GM12878 (cell line): Measurements from ENCODE around the gene MRPL36. TPM values are rescaled to one million over a fixed set of nuclear protein-coding genes. Genes with fewer than 3 reads are reported as not detected.

Experiments used
- ATAC-seq: fragments of 200-7000 bp; cut with Tn5 transposase; 3 replicates; pipeline ENCODE4 v1.9.1; 2020; ENCODE audit warnings: mild to moderate bottlenecking, moderate library complexity
- BruUV-seq: library from RNA; stranded (reverse); fragments of 400-500 nt; replicated peaks from 2 replicates; lab custom pipeline; 2021; lab: Mats Ljungman, UMichigan
- CTCF ChIA-PET: fragments of 300-600 bp; sonication (Branson Sonifier 250); formaldehyde crosslinking; extraction: SDS; loops from one replicate; lab custom pipeline; 2021; ENCODE audit warnings: inconsistent platforms; lab: Yijun Ruan, JAX
- POLR2A ChIA-PET: fragments of 350-600 bp; formaldehyde crosslinking; extraction: SDS; loops from one replicate; lab custom pipeline; 2021; ENCODE audit warnings: inconsistent platforms; lab: Charles Lee
- RAD21 ChIA-PET: fragments of 300-600 bp; sonication (Branson Sonifier 250); formaldehyde crosslinking; loops from one replicate; lab custom pipeline; 2023; ENCODE audit warnings: antibody characterized with exemption; ENCODE audit not compliant: unreplicated experiment; lab: Charles Lee
- SMC1A ChIA-PET: fragments of 300-600 bp; sonication (Branson Sonifier 250); formaldehyde crosslinking; loops from one replicate; lab custom pipeline; 2023; ENCODE audit not compliant: unreplicated experiment, uncharacterized antibody; lab: Charles Lee
- DNase-seq: peaks from one replicate; pipeline ENCODE4 v3.0.0-alpha.2; 2011; ENCODE audit warnings: low read depth, low spot score
- FAIRE-seq: peaks from 3 replicates; lab custom pipeline; 2011; peaks lifted over from hg19 to GRCh38; lab: Jason Lieb, UNC
- H2AFZ ChIP-seq: 2 replicates; pipeline ENCODE4 v1.6.0; 2011; ENCODE audit warnings: low read depth, low read length, control low read depth; ENCODE audit not compliant: control insufficient read depth
- H3K27ac ChIP-seq: 2 replicates; pipeline ENCODE4 v1.5.1; 2011; ENCODE audit warnings: control low read depth; ENCODE audit not compliant: control insufficient read depth, insufficient read depth
- H3K27me3 ChIP-seq, 2 experiments: replicated peaks in 1 of 2; 2 replicates each; pipeline versions ENCODE4 v1.6.0 to v1.6.1; 2011; ENCODE audit warnings: low read length in 1 of 2; ENCODE audit not compliant: control insufficient read depth in 2 of 2, insufficient read depth in 2 of 2
- H3K36me3 ChIP-seq, 2 experiments: 2 replicates each; pipeline ENCODE4 v1.5.1; 2011; ENCODE audit warnings: low read length in 1 of 2; ENCODE audit not compliant: control insufficient read depth in 2 of 2, insufficient read depth in 2 of 2
- H3K4me1 ChIP-seq: 2 replicates; pipeline ENCODE4 v1.6.1; 2011; ENCODE audit warnings: mild to moderate bottlenecking, low read length, moderate library complexity, mixed read lengths; ENCODE audit not compliant: control insufficient read depth, insufficient read depth
- H3K4me2 ChIP-seq: 2 replicates; pipeline ENCODE4 v1.6.0; 2011; ENCODE audit warnings: control low read depth; ENCODE audit not compliant: control insufficient read depth, insufficient read depth
- H3K4me3 ChIP-seq: fragments of 200-600 bp; sonication (generic); 2 replicates; pipeline ENCODE4 v1.5.1; 2016
- H3K79me2 ChIP-seq: 2 replicates; pipeline ENCODE4 v1.6.0; 2011; ENCODE audit warnings: low read length; ENCODE audit not compliant: control insufficient read depth, insufficient read depth
- H3K9ac ChIP-seq: 2 replicates; pipeline ENCODE4 v1.8.0; 2011; ENCODE audit warnings: low read length, control low read depth, mixed read lengths; ENCODE audit not compliant: control insufficient read depth, insufficient read depth
- H3K9me3 ChIP-seq: replicated peaks from 3 replicates; pipeline ENCODE4 v1.5.1; 2011; ENCODE audit warnings: mild to moderate bottlenecking, low read length; ENCODE audit not compliant: control insufficient read depth, insufficient read depth
- H4K20me1 ChIP-seq: 2 replicates; pipeline ENCODE4 v1.6.0; 2011; ENCODE audit not compliant: control insufficient read depth, insufficient read depth
- MYB ChIP-seq: fragments of 150-350 bp; IDR thresholded peaks from 2 replicates; pipeline ENCODE4 v1.6.1; 2014; ENCODE audit warnings: mild to moderate bottlenecking, low read depth, low read length, borderline replicate concordance
- NFYB ChIP-seq: IDR thresholded peaks from 2 replicates; pipeline ENCODE4 v1.6.1; 2011; ENCODE audit warnings: low read depth, mild to moderate bottlenecking, low read length, improper control_type of control experiment, moderate library complexity; ENCODE audit not compliant: insufficient read depth
- PAX5 ChIP-seq: IDR thresholded peaks from 2 replicates; pipeline ENCODE4 v1.6.1; 2011; ENCODE audit warnings: low read depth, low read length, borderline replicate concordance
- RAD21 ChIP-seq: IDR thresholded peaks from 2 replicates; pipeline ENCODE4 v1.6.1; 2011; ENCODE audit warnings: mild to moderate bottlenecking, low read depth, low read length, moderate library complexity; ENCODE audit not compliant: insufficient read depth
- YY1 ChIP-seq: IDR thresholded peaks from 2 replicates; pipeline ENCODE4 v1.6.1; 2011; ENCODE audit warnings: low read depth, mild to moderate bottlenecking, low read length
- ZBED1 ChIP-seq: IDR thresholded peaks from 2 replicates; pipeline ENCODE4 v1.6.1; 2016; ENCODE audit warnings: borderline replicate concordance
- WGBS: methylation state at CpG from one replicate; pipeline ENCODE4 v1.1.6; 2016; ENCODE audit warnings: low lambda C conversion rate; ENCODE audit not compliant: insufficient replicate concordance, insufficient coverage; ENCODE audit errors: missing lambda C conversion rate; 5-methylcytosine and 5-hydroxymethylcytosine counted together
- in situ Hi-C: fragments of 300-500 bp; cut with MboI; formaldehyde crosslinking; loops from 9 replicates; pipeline ENCODE4 v1.14.3; 2018; ENCODE audit warnings: mixed read lengths
- intact Hi-C: fragments of 100-400 bp; cut with micrococcal nuclease; formaldehyde crosslinking; loops from one replicate; pipeline ENCODE4 v1.14.2; 2022; ENCODE audit not compliant: unreplicated experiment
- polyA plus RNA-seq, 11 experiments: library from polyadenylated mRNA; depleted of rRNA in 4 of 11; unstranded in 6 of 11; stranded (reverse) in 5 of 11; fragments of >200 nt; fragmentation: Nextera tagmentation in 4 of 11; fragmentation: Illumina TruSeq in 1 of 11; extraction: Ambion mirVana in 4 of 11; extraction: Trizol in 1 of 11; gene quantifications; 1 replicate in 1 of 11; 2 replicates in 10 of 11; pipeline versions ENCODE4 v1.2.1 to v1.2.3, GENCODE V29; 2011 to 2016; ENCODE audit warnings: inconsistent platforms in 2 of 11, missing spikeins in 2 of 11, low read depth in 1 of 11
- total RNA-seq, 4 experiments: library from RNA; depleted of rRNA in 3 of 4; stranded (reverse); fragments of >200 nt in 3 of 4; fragmentation: Illumina TruSeq in 1 of 4; extraction: Trizol in 1 of 4; gene quantifications; 2 replicates each; pipeline versions ENCODE4 v1.2.1 to v1.2.3, GENCODE V29; 2013 to 2021
- TF ChIP-seq, protein P1 (sequence below): fragments of 450-650 bp; conservative IDR thresholded peaks from 2 replicates; pipeline ENCODE4 v1.6.1; 2017; ENCODE audit warnings: mild to moderate bottlenecking, moderate library complexity

The MRPL36 gene
- total and polyA plus RNA-seq, 10 of the 15 experiments (the other 5 are each of a cell fraction or from before 2014, with no cell fraction given), result 89.2 to 559 (median 152) TPM

DNA sequence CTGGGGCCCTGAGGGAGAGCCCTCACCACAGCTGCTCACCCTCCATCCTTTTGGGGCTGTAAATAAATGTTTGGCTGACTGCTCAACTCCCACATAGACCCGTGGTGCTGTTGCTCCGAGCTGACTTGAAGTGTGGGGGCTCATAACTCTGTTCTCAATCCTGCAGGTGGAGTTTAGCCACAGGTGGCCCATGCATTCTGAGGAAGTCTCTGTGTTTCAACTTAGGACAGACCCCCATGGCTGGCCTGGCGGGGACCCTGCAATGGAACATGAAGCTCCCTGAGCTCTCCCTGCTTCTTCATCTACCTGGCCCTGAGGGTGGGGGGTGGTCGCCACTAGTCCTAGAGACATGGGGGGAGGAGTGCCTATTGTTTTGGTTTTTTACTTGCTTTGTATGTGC is 21.3 kb upstream of the MRPL36 start:
- TF ChIP-seq YY1 (no peak), RAD21 (no peak), MYB (no peak), PAX5 (no peak), NFYB (no peak), ZBED1 (no peak)
- TF ChIP-seq, protein P1, sequence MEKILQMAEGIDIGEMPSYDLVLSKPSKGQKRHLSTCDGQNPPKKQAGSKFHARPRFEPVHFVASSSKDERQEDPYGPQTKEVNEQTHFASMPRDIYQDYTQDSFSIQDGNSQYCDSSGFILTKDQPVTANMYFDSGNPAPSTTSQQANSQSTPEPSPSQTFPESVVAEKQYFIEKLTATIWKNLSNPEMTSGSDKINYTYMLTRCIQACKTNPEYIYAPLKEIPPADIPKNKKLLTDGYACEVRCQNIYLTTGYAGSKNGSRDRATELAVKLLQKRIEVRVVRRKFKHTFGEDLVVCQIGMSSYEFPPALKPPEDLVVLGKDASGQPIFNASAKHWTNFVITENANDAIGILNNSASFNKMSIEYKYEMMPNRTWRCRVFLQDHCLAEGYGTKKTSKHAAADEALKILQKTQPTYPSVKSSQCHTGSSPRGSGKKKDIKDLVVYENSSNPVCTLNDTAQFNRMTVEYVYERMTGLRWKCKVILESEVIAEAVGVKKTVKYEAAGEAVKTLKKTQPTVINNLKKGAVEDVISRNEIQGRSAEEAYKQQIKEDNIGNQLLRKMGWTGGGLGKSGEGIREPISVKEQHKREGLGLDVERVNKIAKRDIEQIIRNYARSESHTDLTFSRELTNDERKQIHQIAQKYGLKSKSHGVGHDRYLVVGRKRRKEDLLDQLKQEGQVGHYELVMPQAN, result no peak
- no peak overlapping the region for H3K27ac ChIP-seq
- POLR2A ChIA-PET, result no interaction called here
- CTCF ChIA-PET, result interaction anchor here (1.3 kb wide), 1 partner anchor 85 kb away, joined by 3 read pairs; no protein-coding TSS in a partner anchor
- in situ Hi-C loops (no loop called here), intact Hi-C loops (no loop called here)
- no peak for ATAC-seq
- no peaks in the 10 kb centered on the region; the same call in 1 of the 2 replicates for H3K4me1 ChIP-seq
- H3K9me3 ChIP-seq, result no peaks in the 10 kb centered on the region; the same call in 2 of the 3 replicates
- SMC1A ChIA-PET, result no interaction called here
- no peaks in the 10 kb centered on the region for H3K79me2 ChIP-seq
- H3K9ac ChIP-seq, result no peak overlapping the region
- peaks cover 5 to 34% of the 10 kb centered on the region in 2 experiments; a peak in 3 of 4 replicates for H3K36me3 ChIP-seq
- no TSS peak for BruUV-seq
- no peaks in the 10 kb centered on the region for H3K27me3 ChIP-seq
- no peaks in the 10 kb centered on the region for H4K20me1 ChIP-seq
- 86% methylated on average over 4 of the region's 4 CpGs for WGBS
- H3K4me3 ChIP-seq, result no peak overlapping the region
- no peak for FAIRE-seq
- DNase-seq, result no peak
- RAD21 ChIA-PET, result no interaction called here
- H2AFZ ChIP-seq, result no peak overlapping the region
- no peak overlapping the region for H3K4me2 ChIP-seq
